ENCODE data around the gene KRTAP10-8. TPM values are rescaled to one million over a fixed set of nuclear protein-coding genes. Genes with fewer than 3 reads are reported as not detected.
"Not testable (repeated sequence)": the region's sequence is repeated elsewhere in the genome, so short reads cannot be mapped to it uniquely, and the experiment has no call there.

KRTAP10-8 gene
- total RNA-seq, 2 experiments from 2014 or later, result not detected

DNA sequence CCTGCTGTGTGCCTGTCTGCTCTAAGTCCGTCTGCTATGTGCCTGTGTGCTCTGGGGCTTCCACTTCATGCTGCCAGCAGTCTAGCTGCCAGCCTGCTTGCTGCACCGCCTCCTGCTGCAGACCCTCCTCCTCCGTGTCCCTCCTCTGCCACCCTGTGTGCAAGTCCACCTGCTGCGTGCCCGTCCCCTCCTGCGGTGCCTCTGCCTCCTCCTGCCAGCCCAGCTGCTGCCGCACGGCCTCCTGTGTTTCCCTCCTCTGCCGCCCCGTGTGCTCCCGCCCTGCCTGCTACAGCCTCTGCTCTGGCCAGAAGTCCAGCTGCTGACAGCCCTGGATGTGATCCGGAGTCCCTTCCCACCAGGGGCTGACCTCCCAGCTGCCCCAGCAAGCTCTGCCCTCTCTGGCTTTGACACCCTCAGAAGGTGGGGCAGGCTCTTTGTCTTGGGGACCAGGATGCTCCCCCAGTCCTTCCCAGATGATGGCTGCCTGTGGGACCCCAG lies 26.0 kb downstream of the KRTAP10-8 start:
- H3K4me1 Mint-ChIP-seq; CTCF ChIA-PET; H3K4me3 Mint-ChIP-seq; H3K27ac Mint-ChIP-seq; POLR2A ChIA-PET; DNase-seq; H3K36me3 Mint-ChIP-seq (ENCODE audit: low read depth): not testable (repeated sequence)
- Mint-ChIP-seq H3K9me3 (peaks cover 25% of the 10 kb centered on the region), H3K27me3 (peaks cover 15% of the 10 kb centered on the region)

DNA sequence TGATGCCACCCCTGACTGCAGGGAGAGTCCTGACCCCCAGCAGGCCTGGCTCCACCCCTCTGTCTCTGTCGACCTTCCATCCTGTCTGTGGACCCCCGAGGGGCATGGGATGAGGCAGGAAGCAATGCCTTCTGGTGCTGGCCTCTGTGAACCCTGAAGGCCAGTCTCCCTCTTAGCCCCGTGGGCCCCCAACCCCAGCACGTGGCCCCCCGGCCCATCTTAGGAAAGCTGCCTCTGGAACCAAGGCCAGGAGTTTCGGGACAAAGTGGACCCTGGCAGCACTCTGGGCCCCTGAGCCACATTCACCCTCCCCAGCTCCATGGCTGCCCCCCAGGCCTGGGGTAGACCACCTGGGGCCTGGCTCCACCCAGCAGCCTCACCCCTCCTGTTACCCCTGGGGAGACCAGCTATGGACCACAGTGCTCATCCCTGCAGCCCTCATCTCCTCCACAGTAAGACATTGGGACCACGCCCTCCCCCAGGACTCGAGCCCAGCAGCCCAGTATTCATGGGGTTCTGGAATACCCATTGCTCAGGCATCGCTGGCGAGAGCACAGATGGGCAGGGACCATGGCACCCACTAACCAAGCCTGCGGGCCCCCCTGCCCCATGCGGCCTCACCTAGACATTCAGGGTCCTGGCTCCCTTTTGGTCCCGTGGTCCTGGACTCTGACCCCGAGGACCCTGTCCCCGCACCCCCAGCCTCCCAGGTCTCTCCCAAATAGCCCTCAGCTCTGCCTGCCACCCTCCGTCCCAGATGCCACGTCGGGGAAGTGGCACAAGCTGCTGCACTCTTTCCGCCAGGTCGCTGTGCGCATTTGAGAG lies 26.8 kb downstream of the KRTAP10-8 start:
- POLR2A ChIA-PET; CTCF ChIA-PET; DNase-seq; H3K4me1 Mint-ChIP-seq; H3K36me3 Mint-ChIP-seq (ENCODE audit: low read depth); H3K4me3 Mint-ChIP-seq: not testable (repeated sequence)
- H3K27me3 Mint-ChIP-seq, result peaks cover 14% of the 10 kb centered on the region
- H3K9me3 Mint-ChIP-seq, result peaks cover 32% of the 10 kb centered on the region
- peak overlapping the region; percentile 24 for H3K27ac Mint-ChIP-seq

DNA sequence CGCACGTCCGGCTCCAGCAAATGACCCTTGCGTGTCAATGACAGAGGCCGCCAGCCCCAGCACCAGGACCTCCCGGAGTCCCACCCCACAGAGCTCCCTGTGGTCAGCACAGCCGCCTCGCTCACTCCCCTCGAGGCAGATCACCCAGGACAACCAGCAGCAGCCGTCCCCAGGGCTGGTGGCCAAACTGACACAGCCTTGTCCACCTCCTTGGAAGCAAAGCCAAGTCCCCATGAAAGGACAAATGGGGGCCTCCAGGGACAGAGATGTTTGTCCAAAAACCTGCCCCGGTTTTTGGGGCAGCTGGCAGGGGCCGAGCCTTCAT lies 27.4 kb downstream of the KRTAP10-8 start:
- Mint-ChIP-seq H3K4me1 (no peaks in the 10 kb centered on the region), H3K36me3 (ENCODE audit: low read depth) (peaks cover 12% of the 10 kb centered on the region), H3K27me3 (peaks cover 14% of the 10 kb centered on the region), H3K9me3 (peaks cover 35% of the 10 kb centered on the region), H3K4me3 (no peak overlapping the region), H3K27ac (peak overlapping the region; percentile 24)
- ChIA-PET POLR2A (no interaction called here), CTCF (no interaction called here)
- no peak for DNase-seq

DNA sequence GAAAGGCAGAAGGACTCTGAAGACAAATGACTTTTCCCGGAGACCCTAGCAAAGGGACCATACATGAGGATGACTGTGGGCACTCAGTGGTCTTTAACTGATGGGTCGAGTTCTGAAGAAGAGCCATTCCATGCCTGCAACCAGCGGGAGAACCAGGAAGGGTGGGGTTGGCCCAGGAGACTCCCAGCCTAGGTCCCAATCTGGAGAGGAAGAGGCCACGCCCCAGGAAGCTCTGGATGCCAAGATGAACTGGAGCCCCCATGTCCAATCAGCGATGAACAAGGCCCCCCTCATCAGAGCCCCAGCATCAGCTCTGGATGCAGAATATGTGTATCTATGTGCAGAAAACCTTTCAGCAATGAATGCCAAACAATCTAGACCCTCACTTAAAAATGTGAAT lies 28.9 kb downstream of the KRTAP10-8 start:
- Mint-ChIP-seq H3K27me3 (peaks cover 11% of the 10 kb centered on the region), H3K27ac (no peak overlapping the region), H3K36me3 (ENCODE audit: low read depth) (peaks cover 20% of the 10 kb centered on the region), H3K9me3 (peaks cover 39% of the 10 kb centered on the region), H3K4me3 (no peak overlapping the region), H3K4me1 (no peaks in the 10 kb centered on the region)
- ChIA-PET POLR2A (no interaction called here), CTCF (no interaction called here)
- DNase-seq, result no peak

DNA sequence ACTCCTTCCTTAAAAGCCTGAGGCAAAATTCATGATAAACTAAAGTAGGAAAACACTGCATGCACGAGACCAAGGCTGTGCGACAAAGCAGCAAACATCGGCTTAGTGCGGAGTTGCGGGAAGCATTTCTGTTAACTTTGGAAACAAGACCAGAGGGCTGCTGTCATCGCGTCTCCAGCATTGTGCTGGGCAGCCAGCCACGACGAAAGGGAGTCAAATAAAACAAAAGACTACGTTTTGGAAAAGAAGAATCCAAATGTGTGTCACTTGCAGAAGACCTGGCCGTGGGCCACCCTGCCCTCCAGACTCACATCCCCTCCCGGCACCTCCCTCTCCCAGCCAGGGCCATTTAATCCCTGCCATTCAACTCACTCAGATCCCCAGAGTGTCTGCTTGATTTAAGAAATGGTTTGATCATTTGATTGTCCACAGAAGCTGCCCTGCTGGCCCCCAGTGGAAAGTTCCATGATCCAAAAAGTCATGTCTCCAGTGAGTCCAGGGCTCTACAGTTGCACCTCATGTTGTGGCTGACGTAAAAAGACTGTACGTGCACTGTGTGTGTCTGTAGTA lies 31.9 kb downstream of the KRTAP10-8 start:
- H3K27me3 Mint-ChIP-seq, result peaks cover 10% of the 10 kb centered on the region
- H3K4me1 Mint-ChIP-seq, result no peaks in the 10 kb centered on the region
- no peak overlapping the region for H3K27ac Mint-ChIP-seq
- peaks cover 42% of the 10 kb centered on the region for H3K9me3 Mint-ChIP-seq
- peaks cover 20% of the 10 kb centered on the region for H3K36me3 Mint-ChIP-seq (ENCODE audit: low read depth)
- ChIA-PET POLR2A (no interaction called here), CTCF (no interaction called here)
- no peak for DNase-seq
- H3K4me3 Mint-ChIP-seq, result no peak overlapping the region

DNA sequence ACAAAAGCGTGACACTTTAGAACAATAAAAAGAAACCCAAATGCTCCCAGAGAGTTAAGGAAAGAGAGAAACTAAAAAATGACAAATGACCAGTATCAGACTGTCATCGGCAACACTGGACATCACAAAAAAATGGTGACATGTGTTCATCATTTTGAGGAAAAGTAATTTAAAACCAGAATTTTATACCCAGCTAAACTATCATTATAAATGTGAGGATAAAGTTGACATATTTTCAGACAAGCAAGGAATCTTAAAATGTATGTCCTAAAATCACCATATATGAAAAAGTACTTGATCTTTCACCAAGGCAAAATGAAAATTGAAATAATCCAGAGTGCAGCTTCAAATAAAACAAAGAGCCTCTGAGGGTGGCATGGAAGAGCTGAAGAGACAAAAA lies 33.0 kb downstream of the KRTAP10-8 start:
- Mint-ChIP-seq H3K9me3 (peaks cover 42% of the 10 kb centered on the region), H3K4me3 (no peak overlapping the region), H3K4me1 (no peaks in the 10 kb centered on the region), H3K27me3 (peaks cover 10% of the 10 kb centered on the region), H3K27ac (no peak overlapping the region), H3K36me3 (ENCODE audit: low read depth) (peaks cover 20% of the 10 kb centered on the region)
- no peak for DNase-seq
- ChIA-PET POLR2A (interaction anchor here (1.5 kb wide), 1 partner anchor 12 kb away, joined by 3 read pairs; the partner anchor contains the start of gene KRTAP12-3), CTCF (interaction anchor here (1.0 kb wide), 1 partner anchor 10 kb away, joined by 3 read pairs; the partner anchor contains the start of gene KRTAP12-4)

DNA sequence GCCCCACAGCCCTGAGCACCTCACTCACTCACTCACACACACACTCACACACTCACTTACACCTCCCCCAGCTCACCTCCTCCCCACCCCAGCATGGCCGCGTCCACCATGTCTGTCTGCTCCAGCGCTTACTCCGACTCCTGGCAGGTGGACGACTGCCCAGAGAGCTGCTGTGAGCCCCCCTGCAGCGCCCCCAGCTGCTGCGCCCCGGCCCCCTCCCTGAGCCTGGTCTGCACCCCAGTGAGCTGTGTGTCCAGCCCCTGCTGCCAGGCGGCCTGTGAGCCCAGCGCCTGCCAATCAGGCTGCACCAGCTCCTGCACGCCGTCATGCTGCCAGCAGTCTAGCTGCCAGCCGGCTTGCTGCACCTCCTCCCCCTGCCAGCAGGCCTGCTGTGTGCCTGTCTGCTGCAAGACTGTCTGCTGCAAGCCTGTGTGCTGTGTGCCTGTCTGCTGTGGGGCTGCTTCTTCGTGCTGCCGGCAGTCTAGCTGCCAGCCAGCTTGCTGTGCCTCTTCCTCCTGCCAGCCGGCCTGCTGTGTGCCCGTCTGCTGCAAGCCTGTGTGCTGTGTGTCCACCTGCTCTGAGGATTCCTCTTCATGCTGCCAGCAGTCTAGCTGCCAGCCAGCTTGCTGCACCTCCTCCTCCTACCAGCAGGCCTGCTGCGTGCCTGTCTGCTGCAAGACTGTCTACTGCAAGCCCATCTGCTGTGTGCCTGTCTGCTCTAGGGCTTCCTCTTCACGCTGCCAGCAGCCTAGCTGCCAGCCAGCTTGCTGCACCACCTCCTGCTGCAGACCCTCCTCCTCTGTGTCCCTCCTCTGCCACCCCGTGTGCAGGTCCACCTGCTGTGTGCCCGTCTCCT lies 34.7 kb downstream of the KRTAP10-8 start, which contains the start of gene KRTAP10-11:
Gene KRTAP10-11 (plus strand): TSS at position 49 of the 856 bp plus-strand sequence. CDS start 45 bp downstream, at position 94.
- ChIA-PET CTCF (interaction anchor here (1.1 kb wide), 1 partner anchor 136 kb away, joined by 4 read pairs; no protein-coding TSS in a partner anchor), POLR2A (interaction anchor here (1.5 kb wide), 1 partner anchor 11 kb away, joined by 3 read pairs; the partner anchor contains the start of gene KRTAP12-3)
- H3K27ac Mint-ChIP-seq, H3K27me3 Mint-ChIP-seq, H3K4me3 Mint-ChIP-seq, H3K4me1 Mint-ChIP-seq, DNase-seq: not testable (repeated sequence)
- Mint-ChIP-seq H3K9me3 (peaks cover 27% of the 10 kb centered on the region), H3K36me3 (ENCODE audit: low read depth) (peaks cover 16% of the 10 kb centered on the region)

DNA sequence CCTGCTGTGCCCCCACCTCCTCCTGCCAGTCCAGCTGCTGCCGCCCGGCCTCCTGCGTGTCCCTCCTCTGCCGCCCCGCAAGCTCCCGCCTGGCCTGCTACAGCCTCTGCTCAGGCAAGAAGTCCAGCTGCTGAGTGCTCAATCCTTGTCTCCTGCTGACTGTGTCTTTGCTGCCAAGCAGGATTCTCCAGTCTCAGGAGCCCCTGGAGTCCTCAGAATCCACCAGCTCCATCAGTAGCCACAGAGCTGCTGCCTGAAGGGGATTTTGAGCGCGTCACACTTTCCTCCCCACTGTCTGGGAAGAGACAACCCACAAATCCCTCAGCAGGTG lies 35.3 kb downstream of the KRTAP10-8 start:
- DNase-seq, result no peak
- H3K36me3 Mint-ChIP-seq (ENCODE audit: low read depth), result peaks cover 16% of the 10 kb centered on the region
- no peak overlapping the region for H3K27ac Mint-ChIP-seq
- H3K9me3 Mint-ChIP-seq, result peaks cover 27% of the 10 kb centered on the region
- ChIA-PET CTCF (no interaction called here), POLR2A (no interaction called here)
- H3K4me1 Mint-ChIP-seq, result no peaks in the 10 kb centered on the region
- no peak overlapping the region for H3K4me3 Mint-ChIP-seq
- peaks cover 7% of the 10 kb centered on the region for H3K27me3 Mint-ChIP-seq

DNA sequence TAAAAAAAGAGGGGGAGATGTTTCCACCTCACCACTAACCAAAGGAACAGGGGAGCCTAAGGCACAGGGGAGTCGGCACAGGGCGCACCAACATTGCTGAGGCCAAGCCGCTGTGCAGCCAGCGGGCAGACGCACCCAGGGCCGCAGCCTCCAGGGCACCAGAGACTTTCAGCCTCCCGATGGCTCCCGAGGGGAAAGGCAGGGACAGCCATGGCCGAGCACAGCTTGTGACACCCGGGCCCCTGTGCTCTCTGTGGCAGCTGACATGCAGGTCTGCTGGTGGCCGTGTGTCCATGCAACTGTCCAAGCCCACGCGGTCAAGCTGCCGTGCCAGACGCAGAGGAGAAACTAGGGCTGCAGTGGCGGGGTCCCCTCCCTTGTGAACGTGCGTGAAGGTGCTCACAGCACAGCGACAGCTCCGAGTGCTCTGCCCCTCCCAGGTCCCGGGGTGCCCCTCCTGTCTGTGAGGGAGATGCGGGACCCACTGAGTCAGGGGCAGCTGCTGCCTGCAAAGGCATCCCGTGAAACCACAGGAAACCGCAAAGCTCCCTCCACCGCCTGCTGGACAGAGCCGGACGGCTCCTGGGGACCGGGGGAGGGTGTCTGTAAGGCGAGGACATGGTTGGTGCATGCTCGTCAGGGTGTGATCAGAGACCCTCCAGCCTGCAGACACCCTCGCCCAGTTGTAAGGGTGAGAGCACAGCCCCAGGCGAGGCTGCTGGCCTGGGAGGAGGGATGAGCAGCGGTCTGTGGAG lies 36.9 kb downstream of the KRTAP10-8 start:
- peaks cover 4% of the 10 kb centered on the region for H3K27me3 Mint-ChIP-seq
- H3K9me3 Mint-ChIP-seq, result peaks cover 18% of the 10 kb centered on the region
- CTCF ChIA-PET, result no interaction called here
- peaks cover 3% of the 10 kb centered on the region for H3K4me1 Mint-ChIP-seq
- peaks cover 19% of the 10 kb centered on the region for H3K36me3 Mint-ChIP-seq (ENCODE audit: low read depth)
- DNase-seq, result no peak
- no peak overlapping the region for H3K4me3 Mint-ChIP-seq
- POLR2A ChIA-PET, result no interaction called here
- no peak overlapping the region for H3K27ac Mint-ChIP-seq

DNA sequence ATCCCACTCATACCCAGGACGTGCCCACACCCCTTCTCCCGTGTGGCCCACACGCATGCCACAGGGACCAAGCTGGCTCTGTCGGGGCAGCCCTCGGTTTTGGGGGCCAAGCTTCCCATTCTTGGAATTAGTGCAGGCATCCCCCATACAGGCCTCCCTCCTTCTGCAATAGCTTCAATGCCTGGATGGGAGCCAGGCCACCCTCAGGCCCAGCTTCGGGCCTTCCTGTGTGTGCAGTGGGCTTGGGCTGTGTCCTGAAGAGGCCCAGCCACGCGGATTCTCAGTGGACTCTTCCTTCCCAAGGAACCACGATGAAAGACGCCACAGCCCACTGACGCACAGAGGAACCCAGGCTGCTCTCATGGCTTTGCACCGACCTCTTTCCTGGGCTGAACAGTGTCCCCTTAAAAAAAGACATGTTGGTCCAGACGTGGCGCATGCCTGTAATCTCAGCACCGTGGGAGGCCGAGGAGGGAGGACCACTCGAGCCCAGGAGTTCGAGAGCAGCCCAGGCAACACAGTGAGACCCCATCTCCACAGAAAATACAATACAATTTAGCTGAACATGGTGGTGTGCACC lies 37.7 kb downstream of the KRTAP10-8 start:
- Mint-ChIP-seq H3K27ac (no peak overlapping the region), H3K4me1 (peaks cover 12% of the 10 kb centered on the region), H3K36me3 (ENCODE audit: low read depth) (peaks cover 17% of the 10 kb centered on the region), H3K9me3 (peaks cover 14% of the 10 kb centered on the region), H3K4me3 (no peak overlapping the region), H3K27me3 (peaks cover 1% of the 10 kb centered on the region)
- CTCF ChIA-PET, result no interaction called here
- DNase-seq, result no peak
- POLR2A ChIA-PET, result no interaction called here

DNA sequence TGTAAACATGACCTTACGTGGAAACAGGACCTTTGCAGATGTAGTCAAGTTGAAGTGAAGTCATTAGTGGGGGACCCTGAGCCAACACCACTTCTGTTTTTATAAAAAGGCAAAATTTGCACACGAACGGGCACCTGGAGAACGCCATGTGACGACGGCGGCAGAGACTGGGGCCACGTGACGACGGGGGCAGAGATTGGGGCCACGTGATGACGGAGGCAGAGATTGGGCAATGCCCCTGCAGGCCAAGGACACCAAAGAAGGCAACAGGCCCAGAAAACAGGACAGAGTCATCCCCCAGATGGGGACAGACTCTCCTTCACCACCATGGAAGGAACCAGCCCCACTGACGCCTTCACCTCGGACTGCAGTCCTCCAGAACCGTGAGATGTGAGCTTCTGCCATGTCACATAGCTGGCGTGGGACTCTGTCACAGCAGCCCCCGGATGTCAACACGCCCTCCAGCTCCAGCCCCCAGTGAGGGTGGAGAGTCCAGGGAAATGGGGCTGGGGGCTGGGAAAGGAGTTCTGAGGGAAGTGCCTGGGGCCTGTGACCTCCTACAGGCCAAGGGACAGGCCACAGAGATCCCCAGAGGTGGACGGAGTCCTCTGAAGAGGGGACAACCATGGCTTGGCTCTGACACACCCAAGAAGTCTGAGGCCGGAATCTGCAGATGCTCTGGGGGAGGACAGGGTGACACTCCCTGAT lies 38.5 kb downstream of the KRTAP10-8 start:
- Mint-ChIP-seq H3K9me3 (peaks cover 9% of the 10 kb centered on the region), H3K4me1 (peaks cover 18% of the 10 kb centered on the region), H3K27me3 (no peaks in the 10 kb centered on the region), H3K27ac (no peak overlapping the region), H3K36me3 (ENCODE audit: low read depth) (peaks cover 18% of the 10 kb centered on the region), H3K4me3 (no peak overlapping the region)
- CTCF ChIA-PET, result no interaction called here
- POLR2A ChIA-PET, result no interaction called here
- DNase-seq, result no peak

Data from activated CD4-positive, alpha-beta memory T cell treated with anti-CD3 and anti-CD28 coated beads, Interleukin-2, amount 10 ng/mL, durations not matched to agents 7 days and 5 days (primary cell).